Upper lobe of left lung (tissue), 4 donors: ENCODE data around the gene MARK3.

ENCODE experiments used
- EP300 ChIP-seq, 4 donors: sonication (generic); formaldehyde crosslinking; IDR thresholded peaks; one replicate each; pipeline ENCODE4 v1.5.1; 2017; ENCODE audit warnings: antibody characterized with exemption in 4 of 4, control low read depth in 2 of 4
- POLR2AphosphoS5 ChIP-seq, 2 donors: sonication (generic); formaldehyde crosslinking; IDR thresholded peaks; one replicate each; pipeline ENCODE4 v1.5.1; 2017; ENCODE audit warnings: antibody characterized with exemption in 2 of 2

GRCh38 chr14:103499709-103500108 lies 114.5 kb downstream of the MARK3 start:
- TF ChIP-seq POLR2AphosphoS5 (IDR thresholded peaks at IDR 0.05) (no peak), EP300 (IDR thresholded peaks at IDR 0.05) (no peak)
